NK-92 (cell line): ENCODE data around the gene GJA3.

Experiments used
- DNase-seq: peaks from one replicate; lab custom pipeline; 2025; ENCODE audit not compliant: unreplicated experiment; lab: John Stamatoyannopoulos, UW

GJA3 gene

DNA sequence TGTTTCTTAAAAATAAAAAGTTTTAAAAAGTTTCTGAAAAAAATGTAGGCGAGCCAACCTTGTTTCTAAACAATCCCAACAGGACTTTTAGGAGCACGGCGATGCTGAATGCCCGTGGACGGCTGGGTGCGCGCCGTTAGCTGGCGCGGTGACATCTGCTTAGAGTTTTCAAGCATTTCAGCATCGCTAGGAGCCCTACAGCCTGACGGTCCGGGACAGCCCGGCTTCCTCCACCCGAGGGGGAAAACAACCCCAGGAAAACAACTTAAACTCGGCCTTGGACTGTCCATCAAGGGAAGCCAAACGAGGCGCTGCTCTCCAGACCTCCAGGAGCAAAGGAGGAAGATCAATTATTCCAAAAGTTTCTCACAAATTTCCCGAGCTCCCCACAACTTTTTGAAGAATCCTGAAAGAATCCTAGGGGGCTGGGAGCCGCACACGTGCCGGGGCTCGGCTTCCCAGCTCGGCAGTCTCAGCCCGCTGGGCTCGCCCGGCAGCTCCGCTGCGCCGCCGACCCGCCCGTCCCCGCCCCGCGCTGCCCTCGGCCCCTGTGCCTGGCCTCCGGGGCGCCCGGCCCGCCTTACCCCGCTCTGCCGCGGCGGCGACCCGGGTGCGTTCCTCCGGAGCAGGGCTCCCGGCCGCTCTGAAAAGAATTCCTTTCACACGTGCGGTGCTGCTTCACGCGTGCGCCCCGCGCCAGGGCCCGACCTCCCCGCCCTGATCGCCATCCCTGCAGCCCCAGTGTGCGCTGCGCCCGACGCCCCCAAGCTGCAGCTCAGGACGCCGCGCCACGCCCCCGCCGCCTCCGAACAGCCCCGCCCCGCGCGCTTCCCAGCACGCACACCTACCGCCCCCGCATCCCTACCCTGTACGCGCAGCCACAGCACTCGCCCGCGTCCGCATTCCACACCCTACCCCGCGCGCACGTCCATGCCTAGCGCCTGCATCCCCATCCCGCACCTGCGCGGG is at the start of gene GJA3:
TSS of gene GJA3 (minus strand) at position 747 of the 969 bp plus-strand sequence. CDS start 17,764 bp downstream, outside the sequence.
- no peak for DNase-seq

- DNase-seq, result no peak
These were observed 49.1 kb upstream of the GJA3 start for GRCh38 chr13:20209948-20210347.

DNA sequence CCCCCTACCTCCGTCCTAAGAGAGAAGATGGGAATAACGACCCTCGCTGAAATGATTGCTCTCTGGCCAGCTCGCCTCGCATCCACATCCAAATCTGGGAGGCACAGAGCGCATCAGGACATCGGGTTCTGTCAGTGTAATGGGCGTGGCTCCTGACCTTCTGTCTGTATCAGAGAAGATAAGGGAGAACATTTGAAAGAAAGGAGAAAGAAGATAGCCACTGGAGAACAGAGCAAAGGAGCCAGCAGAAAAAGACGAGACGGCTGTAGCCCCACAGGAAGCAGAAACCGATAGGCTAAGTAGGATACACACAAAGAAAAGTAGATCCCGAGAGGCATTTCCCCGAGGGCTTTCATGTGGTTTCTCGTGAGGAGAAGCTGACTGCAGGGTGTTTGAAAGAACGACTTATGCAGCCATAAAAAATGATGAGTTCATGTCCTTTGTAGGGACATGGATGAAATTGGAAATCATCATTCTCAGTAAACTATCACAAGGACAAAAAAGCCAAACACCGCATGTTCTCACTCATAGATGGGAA is 45.9 kb upstream of the GJA3 start:
- no peak for DNase-seq

GRCh38 chr13:20206065-20206697 is 45.3 kb upstream of the GJA3 start:
- DNase-seq, result no peak

- DNase-seq, result no peak
These were observed 37.9 kb upstream of the GJA3 start for GRCh38 chr13:20198781-20199180.

DNA sequence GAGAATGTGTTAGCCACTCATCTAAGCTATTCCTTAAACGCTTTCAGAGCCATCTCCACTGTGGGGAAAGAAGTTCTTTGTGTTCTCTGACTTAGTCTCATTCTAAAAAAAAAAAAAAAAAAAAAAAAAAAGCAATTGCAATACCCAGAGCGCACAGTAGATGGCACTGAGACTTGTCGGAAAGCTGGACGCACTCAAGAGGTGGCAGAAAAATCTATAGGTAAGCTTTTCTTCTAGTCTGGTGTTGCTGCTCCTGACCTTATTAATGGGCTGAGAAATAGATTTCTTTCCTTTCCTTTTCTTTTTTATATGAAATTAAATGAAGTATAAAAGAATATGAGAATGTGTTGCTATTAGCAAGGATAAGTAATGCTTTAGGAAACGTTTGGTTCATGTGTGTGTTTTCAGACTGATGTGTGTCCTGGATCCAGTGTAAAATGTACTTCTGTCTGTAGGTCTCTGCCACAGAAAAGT is 36.5 kb upstream of the GJA3 start:
- no peak for DNase-seq

DNA sequence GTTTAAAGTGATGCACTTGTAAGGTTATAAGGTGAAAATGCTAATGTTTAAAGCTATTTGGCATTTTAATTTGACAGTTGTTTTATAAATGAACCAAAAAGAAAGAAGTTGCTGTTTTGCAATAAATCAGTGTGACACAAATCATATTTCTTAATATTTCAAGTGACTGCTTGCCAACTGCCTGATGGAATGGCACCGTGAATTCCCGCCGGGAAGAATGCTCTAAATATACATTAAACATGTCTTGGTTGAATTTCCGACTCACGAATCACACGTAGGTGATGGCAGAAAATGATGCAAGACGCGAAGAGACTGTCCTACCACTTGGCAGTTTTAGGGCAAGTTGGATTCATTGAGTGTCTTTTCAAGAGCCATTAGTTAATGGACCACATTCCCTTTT is 34.9 kb upstream of the GJA3 start:
- DNase-seq, result no peak

DNA sequence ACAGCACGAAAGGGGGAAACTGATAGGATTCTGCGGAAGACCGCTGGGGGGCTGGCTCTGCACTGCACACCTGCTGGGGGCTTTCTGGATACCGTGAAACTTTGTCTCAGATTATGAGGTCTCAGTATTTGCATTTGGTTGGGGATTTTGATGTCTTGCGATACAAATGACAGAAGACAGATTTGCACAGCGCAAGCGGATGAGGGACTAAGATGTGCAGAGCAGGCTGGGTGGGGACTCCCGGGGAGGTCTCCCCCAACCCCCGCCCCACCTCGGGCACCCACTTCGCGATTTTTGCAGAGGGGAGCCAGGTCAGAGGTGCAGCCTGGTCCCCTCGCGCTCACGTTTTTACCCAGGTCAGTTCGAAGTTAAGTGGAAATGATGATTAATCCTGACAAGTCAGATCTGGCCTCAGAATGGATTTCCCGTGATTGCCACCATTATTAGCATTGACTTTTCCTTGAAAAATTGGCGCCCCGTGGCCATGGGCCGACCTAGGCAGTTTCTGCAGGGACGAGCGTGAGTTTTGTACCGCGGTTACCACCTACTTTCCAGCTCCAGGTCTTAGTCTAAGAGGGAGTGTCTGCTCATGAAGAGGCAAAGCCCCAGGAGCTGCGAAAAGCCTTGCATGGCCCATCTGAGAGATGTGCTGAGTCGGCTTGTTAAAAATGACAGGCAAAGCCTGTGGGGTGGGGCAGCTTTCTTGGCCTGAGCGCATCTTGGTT is 33.2 kb upstream of the GJA3 start:
- no peak for DNase-seq

DNA sequence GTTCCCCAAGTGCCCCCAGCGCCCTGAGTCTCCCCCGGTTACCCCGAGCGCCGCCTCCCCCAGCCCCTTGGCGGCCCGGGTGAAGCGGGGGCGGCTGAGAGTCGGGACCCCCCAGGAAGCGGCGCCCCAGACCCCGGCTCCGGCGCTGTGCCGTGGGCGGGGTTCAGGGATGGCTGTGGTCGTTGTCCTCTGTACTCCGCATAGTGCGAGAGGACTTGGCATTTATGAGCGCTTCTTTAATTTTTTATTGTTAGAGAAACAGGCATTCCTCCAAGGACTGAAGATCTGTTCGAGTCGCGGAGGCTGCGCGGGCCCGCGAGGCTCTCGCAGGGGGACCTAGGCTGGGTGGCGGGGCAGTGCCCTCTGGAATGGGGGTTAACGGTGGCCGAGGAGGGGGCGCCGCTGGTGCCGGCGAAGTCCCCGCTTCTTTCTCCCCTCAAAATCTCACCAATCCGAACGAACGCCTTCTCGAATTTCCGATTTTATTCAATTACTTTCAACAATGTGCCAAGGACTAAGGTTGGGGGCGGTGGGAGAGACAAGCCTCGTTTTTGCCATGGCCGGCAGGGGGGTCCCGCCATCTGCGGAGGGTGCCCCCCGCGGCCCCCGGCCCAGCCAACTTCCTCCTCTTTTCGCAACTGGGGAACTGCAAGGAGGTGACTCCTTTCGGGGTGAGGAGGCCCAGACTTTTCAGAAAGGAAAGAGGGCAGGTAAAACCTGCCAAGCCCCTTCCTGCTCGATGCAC is 32.5 kb upstream of the GJA3 start:
- DNase-seq, result no peak

DNA sequence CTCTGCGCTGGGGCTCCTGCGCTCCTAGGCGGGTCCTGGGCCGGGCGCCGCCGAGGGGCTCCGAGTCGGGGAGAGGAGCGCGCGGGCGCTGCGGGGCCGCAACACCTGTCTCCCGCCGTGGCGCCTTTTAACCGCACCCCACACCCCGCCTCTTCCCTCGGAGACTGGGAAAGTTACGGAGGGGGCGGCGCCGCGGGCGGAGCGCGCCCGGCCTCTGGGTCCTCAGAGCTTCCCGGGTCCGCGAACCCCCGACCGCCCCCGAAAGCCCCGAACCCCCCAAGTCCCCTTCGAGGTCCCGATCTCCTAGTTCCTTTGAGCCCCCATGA is 31.9 kb upstream of the GJA3 start, which contains the start of gene GJB2:
TSS of gene GJB2 (minus strand) at position 103 of the 326 bp plus-strand sequence. CDS start 3,357 bp downstream, outside the sequence.
- DNase-seq, result no peak

DNA sequence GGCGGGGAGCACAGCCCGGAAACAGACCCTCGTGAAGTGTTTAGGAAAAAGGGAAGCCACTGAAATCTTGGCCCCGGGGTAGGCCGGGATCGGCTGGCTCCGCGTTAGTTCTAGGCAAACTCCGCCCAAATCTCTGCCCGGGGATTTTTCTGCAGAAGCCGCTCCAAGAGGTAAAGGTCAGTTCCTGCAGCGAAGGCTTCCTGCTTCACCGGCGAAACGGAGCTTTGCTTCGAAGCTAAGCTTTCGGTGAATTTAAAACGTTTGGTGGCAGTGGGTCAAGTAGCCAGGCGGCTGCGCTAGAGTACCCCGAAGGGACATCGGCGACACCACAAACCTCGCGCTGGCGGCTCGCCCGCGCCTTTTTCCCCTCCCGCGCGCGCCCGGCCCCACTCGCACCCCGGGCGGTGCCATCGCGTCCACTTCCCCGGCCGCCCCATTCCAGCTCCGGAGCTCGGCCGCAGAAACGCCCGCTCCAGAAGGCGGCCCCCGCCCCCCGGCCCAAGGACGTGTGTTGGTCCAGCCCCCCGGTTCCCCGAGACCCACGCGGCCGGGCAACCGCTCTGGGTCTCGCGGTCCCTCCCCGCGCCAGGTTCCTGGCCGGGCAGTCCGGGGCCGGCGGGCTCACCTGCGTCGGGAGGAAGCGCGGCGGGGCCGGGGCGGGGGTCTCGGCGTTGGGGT is 31.4 kb upstream of the GJA3 start:
- DNase-seq, result no peak

GRCh38 chr13:20191311-20192157 is 30.7 kb upstream of the GJA3 start:
- no peak for DNase-seq

GRCh38 chr13:20190481-20191310 is 29.8 kb upstream of the GJA3 start:
- DNase-seq, result no peak

DNA sequence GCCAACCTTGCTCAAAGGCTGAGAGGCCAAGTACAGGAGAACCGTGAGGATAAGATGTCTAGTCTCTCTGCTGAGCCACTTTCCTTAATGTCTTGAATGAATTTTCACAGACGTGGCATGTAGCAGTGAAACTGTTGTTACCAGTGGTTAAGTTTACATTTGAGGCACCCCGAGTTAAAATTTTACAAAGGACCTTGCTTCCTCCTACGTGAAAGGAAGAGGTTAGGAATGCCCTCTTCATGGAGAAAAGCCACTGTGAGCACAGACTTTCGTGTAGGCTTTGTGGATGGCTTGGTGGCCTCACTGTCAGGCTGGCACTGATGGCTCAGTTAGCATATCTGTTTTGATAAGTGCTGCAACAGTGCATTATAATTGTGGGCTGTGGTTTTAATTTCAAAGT is 29.2 kb upstream of the GJA3 start:
- DNase-seq, result no peak

DNA sequence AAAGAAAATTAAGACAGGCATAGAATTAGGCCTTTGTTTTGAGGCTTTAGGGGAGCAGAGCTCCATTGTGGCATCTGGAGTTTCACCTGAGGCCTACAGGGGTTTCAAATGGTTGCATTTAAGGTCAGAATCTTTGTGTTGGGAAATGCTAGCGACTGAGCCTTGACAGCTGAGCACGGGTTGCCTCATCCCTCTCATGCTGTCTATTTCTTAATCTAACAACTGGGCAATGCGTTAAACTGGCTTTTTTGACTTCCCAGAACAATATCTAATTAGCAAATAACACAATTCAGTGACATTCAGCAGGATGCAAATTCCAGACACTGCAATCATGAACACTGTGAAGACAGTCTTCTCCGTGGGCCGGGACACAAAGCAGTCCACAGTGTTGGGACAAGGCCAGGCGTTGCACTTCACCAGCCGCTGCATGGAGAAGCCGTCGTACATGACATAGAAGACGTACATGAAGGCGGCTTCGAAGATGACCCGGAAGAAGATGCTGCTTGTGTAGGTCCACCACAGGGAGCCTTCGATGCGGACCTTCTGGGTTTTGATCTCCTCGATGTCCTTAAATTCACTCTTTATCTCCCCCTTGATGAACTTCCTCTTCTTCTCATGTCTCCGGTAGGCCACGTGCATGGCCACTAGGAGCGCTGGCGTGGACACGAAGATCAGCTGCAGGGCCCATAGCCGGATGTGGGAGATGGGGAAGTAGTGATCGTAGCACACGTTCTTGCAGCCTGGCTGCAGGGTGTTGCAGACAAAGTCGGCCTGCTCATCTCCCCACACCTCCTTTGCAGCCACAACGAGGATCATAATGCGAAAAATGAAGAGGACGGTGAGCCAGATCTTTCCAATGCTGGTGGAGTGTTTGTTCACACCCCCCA is 28.1 kb upstream of the GJA3 start:
- no peak for DNase-seq

- no peak for DNase-seq
These were observed 25.9 kb upstream of the GJA3 start for GRCh38 chr13:20186771-20187170.

GRCh38 chr13:20185366-20186056 is 24.7 kb upstream of the GJA3 start:
- no peak for DNase-seq
